NCI-H1048 (cell line): ENCODE results near the gene MAFB.
A peak's percentile ranks its signal among the peaks of the same experiment; 100 is the strongest.

ENCODE experiments used
- DNase-seq: peaks from one replicate; lab custom pipeline; 2025; lab: John Stamatoyannopoulos, UW

The MAFB gene

DNA sequence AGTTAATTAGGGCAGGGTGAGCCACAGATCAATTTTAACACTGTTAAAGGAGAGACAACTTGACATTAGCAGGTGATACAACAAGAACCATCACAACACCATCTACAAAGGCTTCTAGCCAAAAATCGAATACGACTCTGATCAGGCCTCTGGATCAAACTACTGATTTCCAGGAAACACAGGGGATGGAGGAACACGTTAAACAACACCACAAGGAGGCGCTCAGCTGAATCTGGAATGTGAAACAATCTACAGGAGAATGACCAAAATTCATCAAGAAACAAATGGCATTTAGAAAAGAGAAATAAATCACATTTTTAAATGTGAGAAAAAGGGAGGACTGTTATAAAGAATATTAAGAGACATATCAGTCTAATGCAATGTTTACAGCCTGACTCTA is 13.5 kb upstream of the MAFB start:
- no peak for DNase-seq

DNA sequence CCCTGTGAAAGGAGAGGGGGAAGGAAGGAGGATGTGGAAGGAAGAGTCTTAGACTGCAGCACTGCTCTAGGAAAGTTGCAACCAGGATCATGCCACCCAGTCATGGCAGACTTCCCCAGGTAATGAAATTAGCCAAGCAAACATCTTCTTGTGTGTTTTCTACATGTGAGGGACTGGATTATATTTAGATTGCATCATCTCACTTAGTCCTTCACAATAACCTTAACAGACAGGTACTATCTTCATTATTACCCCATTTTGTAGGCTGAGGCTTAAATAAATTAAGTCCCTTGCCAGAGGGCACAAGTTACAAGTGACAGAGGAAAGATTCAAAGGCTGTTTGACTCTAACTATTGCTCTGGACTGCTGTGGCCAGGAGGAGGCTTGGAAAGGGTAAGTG is 9.7 kb upstream of the MAFB start:
- DNase-seq = no peak

DNA sequence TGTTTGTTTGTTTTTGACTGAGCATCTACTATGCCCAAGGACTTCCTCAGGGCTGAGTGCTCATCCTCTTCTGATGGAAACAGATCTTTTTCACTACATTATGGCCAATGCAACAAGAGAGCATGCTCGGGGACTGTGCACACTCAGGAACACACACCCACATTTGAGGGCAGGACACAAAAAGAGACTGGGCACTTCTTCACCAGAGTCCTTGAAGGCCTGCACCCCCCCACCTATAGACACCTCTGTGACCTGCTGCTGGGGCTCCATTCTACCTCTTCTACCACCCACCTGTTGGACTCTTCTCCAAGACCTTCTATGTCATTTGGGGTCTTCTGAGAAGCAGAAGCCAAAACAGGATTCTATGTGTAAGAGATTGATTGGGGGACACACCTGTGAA is 9.2 kb upstream of the MAFB start:
- DNase-seq = no peak

DNA sequence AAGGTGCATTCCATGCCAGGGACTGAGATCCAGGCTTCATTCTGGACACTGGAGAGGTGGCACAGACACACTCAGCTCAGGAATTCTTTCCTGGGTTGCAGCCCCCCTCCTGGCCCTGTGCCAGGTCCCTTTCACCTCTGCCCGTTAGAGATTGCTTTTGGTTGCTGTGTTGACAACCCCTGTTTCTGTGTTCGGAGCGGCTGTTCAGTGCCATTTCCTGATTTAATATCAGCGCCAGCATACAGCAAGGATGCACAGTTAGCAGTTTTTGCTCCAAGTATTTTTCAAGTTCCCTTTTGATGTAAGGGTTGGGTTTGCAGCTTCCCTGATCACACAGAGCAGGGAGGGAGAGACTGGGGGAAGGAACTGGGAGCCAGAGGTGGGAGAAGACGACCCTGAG is 8.5 kb upstream of the MAFB start:
- DNase-seq = no peak

DNA sequence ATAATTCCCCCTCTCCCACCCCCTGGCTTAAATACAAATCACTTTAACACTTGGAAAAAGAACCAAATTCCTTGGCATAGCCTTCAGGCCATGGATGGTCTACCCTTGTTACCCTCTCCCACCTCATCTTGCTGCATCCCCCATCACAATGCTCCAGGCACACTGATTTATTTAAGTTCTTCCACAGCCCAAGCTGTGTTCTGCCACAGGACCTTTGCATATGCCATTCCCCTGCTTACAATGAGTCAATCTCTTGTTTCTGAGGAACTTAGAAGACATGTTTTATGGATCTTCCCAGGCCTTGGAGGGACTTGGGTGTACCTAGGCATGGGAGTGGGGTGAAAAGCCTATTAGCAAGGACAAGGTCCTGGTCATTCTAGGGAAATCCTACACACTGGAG is 6.2 kb upstream of the MAFB start:
- no peak for DNase-seq

DNA sequence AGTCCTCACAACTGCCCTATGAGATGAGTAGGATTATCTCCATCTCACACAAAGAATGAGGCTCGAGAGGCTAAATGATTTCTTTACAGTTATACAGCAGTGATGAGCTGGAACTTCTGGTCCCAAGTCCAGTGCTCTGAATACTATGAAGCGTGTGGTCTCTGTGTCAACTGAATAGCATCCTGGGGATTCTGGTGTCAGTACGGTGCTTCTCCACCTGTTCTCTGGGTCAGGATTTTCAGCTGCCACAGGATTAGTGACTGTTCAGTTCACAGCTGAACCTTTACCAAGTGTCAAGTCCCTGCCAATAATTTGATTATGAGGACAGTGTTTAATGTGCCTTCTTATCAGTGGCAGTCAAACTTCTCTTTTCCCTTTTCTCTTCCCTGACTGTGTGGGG is 5.2 kb upstream of the MAFB start:
- DNase-seq = no peak

DNA sequence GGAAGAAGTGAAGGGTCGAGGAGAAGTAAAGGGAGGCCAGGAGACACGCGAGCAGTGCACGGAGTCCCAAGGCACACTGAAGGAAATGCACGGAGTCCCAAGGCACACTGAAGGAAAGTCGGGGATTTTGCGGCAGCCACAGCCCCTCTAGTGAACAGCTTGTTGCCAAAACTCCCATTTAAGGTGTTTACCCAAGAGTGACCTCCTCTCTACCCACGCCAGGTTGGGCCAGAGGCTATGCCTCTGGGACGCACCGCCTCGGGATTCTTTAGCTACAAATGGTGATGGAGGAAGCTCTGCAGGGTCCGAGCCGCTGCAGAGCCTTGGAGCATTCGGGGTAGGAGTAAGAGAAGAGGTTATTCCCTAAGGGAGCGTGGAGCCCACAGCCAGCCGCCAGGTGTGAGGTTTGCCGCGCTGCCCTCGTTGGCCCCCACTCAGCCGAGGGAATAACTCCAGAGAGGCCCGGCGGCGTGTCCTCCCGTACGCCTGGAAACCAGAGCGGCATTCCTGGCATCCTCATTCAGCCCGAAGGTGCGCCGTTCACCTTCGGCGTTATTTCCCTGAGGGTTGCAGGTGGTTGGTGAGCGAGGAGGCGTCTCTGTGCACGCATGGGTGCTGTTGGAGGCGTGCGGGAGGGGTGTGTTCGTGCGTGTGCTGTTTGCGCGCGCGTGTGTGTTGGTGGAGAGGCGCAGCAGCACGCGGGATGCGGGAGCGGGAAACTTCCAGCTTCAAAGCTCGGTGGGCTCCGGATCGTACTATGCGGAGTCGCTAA is 3.4 kb upstream of the MAFB start:
- no peak for DNase-seq

DNA sequence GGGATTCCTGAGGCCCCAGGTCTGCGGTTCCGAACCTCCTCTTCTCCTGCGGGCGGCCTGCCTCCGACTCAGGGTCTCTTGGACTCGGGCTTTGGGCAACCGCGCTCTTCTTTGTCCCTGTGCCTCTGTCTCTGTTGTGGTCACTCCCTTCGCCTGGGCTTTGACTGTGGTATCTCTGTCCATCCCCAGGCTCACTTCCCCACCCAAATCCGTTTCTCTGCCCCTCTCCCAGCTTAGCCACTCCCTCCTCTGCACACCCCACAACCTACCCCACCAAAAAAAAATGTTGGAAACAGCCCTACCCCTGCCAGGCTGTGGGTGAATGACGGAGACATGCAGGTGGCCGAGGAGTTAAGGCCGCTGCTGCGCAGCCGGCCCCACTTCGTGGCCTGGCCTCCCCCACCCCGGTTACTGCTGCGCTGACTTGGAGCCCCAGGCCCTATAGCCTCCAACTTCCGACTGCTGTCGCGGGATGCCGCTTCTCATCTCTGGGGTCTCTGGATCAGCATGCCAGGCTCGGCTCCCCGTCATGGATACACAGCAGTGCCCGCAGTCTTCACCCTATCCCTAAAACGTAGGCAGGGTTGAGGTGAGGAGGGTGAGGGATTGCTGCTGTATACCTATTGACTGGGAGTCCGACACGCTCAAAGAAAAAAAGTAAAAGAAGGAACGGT is 2.7 kb upstream of the MAFB start:
- DNase-seq = no peak

DNA sequence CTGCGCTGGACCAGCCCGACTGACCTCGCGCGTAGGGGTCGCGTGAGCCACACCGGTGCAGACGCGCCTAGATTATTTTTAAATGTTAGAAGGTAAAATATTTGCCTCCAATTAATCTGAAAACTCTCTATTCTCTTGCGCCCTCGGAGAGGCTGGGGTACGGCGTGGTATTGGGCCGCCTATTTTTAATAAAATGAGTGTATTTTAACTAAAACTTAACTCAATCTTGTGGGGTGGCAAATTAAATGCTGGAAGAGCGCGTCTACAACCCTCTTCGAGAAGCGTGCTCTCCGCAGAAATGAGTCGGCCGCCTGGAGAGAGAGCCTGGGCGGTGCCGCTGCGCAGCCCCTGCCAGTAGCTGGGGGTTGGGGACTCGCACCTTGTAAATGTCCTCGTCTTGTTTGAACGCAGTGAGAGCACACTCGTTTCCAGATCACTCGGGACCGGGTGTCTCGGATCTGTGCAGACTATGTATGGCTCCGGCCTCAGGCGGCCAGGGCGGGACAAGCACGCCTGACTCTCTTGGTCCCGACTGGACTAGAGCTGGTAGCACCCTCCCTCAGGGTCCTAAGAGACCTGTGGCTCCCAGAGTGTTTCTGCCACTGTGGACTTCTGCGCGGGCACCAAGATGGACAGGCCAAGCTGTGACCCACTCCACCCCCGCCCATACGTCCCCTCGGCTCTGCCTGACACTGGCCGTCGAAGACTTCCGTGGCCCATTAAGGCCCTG is 2.0 kb upstream of the MAFB start:
- no peak for DNase-seq

DNA sequence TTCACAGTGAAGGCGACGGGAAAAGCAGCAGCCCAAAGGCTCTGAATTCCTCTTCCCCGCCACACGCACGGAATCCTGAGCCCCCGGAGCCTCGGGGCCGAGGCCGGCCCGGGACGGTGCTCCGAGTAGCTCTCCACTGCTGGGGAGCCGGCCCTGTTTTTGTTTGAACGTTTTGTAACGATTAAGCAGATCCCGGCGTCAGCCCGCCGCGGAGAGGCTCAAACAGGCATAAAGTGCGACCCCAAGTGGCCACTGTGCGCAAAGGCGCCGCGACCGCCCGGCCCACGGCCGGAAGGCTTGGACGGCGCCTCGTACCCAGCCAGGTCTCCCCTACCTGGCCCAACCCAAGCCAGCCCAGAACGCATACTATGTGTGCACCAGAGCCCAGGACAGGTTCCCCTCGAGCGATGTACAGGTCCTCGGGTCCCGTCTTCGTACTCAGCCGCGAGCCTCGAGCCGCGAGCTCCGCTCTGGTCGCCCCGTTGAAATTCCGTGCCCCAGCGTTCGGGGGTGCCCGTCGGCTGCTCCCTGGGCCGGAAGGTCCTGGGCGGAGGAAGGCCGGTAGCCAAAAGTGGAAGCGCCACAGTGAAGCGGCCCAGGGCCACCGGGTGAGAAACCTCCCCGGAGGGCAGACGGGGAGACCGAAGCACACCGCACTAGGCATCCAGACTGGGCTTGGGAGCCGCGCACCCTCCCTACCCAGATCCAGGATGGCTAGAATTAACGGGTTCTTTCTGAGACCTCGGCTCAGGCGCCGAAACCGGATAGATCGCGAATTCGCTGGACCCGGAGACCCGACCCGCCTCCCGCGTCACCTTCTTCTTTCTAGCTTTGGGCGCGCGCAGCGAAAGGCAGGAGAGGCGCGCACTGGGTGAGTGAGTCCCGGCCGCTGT is 1.2 kb upstream of the MAFB start:
- DNase-seq = peak; percentile 57

DNA sequence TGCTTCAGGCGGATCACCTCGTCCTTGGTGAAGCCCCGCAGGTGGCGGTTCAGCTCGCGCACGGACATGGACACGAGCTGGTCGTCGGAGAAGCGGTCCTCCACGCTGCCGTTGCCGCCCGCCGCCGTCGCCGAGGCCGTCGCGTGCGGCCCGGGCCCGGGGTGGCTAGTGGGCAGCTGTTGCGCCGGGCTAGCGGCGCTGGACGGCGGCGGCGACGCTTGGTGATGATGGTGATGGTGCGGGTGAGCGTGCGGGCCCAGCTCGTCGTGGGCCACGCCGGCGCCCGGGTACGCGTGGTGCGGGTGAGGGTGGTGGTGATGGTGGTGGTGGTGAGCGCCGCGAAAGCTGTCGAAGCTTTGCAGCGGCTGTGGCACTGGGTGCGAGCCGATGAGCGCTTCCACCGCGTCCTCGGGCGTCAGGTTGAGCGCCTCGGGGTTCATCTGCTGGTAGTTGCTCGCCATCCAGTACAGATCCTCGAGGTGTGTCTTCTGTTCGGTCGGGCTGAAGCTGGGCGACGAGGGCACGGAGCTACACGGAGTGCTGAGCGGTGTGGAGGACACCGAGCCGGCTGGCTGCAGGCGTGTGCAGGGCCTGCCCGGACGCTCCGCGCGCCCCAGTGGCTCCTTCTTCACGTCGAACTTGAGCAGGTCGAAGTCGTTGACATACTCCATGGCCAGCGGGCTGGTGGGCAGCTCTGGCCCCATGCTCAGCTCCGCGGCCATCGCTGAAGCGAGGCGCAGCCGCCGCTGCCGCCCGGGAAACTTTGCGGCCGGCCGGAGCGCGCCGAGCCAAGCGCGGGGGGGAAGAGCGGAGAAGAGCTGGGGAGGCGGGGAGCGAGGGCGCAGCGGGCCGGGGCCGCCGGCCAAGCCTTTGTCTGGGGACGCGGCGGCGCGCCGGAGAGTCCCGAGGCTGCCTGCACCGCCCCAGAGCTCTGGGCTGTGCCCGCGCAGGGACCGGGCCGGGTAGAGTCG is 622 bp downstream of the MAFB start:
- no peak for DNase-seq

DNA sequence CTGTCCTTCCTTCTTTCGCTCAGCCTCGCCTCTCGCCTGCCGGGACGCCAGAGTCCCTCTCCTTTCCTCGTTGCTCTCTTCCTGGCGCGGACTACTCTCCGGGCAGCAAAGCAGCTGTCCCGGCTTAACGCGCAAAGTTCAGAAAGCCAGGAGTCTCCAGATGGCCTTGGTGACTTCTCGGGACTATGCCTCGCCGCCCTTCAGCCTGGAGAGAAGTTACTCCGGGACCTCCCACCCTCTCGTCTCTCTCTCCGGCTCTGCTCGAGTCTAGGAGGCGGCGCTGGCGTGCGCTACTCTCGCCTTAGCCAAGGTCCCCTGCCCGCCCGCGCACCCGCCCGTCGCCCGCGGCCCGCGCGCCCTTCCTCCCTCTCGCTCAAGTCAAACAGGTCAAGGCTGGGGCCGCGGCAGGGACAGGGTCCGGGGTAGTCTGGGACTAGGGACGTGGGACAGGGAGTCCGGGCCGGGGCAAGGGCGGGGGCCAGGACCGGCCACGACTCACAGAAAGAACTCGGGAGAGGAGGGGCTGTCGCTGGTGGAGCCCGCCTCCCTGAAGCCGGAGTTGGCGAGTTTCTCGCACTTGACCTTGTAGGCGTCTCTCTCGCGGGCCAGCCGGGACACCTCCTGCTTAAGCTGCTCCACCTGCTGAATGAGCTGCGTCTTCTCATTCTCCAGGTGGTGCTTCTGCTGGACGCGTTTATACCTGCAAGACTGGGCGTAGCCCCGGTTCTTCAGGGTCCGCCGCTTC is 1.5 kb downstream of the MAFB start:
- DNase-seq = no peak

DNA sequence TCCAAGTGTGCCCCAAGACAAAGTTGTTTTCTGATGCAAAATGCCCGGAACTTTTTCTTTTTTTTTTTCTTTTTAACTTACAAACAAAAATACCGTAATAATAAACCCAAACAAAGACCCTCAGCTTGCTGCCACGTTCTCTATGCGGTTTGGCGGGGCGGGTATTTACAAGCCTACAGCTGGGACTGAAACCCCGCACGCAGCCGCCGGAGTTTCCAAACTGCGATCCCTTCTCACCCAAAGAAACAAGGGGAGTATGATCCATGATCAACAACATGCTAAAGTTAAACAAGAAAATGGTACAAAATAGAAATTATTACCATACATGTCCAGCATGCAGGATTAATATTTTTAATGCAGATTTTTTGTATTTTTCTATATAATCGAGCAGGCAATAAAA is 2.1 kb downstream of the MAFB start:
- no peak for DNase-seq

DNA sequence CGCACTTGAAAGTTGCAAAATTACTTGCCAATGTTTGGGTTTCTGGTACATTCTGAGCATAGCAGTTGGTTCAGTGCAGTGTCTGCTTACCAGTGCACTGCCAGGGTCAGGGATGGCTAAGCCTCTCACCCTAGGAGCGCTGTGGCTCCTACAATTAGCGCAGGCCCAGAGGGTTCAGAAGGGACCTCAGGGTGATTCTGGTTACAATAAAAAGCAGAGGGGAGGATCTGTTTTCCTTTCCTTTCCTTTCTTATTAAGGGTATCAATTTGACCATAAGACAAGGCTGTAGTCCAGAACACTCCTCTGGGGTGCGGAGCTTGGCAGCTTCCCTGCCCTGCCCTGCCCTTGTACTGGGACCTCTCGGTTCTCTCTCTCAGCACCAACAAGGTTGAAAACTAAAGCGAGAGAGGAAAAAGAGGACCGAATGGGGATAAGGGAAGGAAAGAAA is 2.6 kb downstream of the MAFB start:
- no peak for DNase-seq

DNA sequence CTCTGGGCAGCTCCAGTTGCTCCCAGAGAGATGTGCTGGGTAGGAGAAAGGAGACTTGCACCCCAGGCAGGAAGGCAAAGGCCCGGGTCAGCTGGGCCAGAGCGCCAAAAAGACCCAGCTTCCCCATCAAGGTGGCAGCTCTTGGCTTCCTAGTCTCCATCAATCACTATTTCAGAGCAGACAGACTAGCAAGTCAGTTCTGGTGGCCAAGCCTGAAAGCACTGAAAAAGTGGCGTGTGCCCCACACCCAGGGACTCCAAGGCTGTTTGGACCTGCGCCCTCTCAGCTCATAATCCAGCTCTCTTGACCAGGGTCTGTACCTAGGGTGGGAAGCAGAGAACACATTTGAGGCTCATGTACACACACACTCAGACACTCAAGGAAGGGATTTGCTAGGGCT is 3.7 kb downstream of the MAFB start:
- DNase-seq = no peak

DNA sequence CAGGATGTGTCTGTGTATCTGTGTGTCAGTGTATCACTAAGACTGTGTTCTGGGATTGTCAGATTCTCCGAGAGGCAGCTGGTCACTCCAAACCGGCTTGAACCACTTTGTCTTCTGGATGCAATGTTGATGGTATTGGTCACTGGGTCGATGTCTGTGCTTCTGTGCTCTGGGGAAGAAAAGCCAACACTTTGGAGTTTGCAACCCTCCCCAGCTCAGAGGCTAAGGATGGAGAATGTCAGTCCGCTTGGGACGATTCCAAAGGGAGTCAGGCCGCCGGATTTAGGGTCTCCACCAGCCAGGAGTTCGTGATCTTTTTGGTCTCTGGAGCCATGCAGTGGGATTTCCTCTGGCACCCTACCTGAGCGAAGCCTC is 5.2 kb downstream of the MAFB start:
- DNase-seq = no peak

DNA sequence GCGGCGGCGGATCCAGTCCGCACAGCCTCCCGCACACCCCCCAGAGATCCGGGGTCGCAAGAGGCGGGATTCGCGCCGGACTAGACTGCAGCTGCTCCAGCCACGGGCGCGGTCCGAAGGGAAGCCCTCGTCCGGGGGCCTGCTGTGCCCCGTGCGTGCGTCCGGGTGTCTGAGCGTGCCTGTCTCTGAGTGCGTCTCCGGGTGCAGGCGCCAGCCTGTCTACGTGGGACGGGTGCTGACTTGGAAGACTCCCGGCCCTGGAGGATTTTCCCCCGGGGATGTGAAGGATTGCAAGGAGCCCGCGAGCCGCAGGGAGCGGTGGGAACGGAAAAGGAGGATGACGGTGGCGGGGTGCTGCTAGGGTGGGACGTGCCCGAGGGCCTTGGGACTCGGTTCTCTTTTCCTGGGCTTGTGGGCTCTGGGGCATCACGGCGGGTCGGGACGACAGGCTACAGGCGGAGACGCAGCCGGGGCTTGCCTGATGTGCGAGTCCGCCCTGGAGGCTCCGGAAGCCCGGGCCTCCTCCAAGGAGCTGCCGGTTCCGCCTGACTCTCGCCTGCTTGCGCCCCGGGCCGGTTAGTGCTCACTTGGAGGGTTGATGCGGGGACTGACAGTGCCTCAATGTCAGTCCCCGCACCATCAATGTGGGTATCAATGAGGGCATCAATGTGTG is 5.7 kb downstream of the MAFB start:
- no peak for DNase-seq

DNA sequence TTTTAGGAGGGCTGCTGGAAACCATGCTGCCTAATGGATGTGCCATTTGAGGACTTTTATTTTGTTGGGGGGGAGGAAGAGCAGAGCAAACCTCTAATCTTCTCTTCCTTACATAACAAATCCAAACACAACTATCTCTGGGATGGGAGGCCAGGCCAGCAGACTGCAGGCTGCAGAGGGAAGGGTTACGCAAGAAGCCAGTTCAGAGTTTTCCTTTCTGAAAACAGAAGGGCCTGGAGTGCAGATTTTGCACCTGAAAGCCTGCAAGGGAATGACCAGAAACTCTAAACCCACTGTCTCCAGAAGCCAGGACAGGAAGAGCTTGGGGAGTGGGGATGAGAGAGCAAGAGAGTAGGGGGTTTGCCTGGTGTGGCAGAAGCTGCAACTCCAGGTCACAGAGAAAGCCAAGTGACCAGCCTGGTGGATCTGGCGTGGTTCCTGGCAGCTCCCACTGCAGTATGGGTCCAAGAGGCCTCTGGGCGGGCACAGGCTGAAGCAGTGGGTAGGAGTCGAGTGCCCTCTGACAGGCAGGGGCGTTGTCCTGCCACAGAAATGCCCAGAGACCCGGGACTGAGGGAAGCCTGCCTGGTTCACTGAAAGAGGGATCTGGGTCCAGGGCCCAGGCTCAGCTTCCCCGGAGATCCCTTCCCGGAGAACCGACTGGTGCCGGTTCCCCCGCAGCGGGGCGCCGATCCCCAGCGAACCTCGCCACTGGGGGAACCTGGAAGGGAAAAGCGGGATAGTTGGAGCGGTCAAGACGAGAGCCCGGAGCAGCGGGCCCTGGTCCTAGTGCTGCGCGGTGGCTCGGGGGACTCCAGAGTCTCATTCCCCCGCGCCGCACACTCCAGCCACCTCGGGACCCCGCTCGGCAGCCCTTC is 6.7 kb downstream of the MAFB start:
- no peak for DNase-seq

DNA sequence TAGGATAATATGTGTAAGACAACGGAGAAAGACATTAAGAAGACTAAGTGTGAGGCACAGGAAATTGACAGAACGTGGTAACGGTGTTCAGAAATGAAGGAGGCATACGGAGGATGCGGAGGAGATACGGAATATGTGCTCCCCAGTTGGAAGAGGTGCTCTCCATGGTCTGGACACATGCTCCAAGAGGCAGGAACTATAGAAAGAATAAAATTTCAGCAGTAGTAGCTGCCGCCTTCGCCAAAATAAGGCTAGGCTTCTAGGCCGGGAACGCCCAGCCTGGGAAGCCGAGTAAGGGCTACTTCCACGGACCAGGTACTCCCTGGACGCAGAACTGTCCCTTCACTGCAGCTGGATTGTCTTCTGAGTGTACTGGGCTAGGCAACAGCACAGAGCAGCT is 7.4 kb downstream of the MAFB start:
- no peak for DNase-seq
